ENCODE measurements around the gene FAM81A.
"Not testable (repeated sequence)": the region's sequence is repeated elsewhere in the genome, so short reads cannot be mapped to it uniquely, and the experiment has no call there.

Gene FAM81A

DNA sequence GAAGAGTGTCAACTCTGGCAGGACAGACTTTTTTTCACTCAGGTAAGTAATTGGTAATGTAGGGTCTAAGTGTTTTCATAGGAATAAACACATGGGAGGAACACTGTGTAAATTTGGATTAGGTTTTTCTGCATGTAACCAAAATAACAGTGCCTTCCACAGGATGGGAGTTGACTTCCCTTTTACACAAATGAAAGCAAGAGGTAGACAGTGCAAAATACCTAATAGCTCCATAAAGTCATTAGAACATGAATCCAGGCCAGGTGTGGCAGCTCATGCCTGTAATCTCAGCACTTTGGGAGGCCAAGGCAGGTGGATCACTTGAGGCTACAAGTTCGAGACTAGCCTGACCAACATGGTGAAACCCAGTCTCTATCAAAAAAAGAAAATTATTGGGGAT, 39.8 kb upstream of the FAM81A start:
- TF ChIP-seq, protein P1, sequence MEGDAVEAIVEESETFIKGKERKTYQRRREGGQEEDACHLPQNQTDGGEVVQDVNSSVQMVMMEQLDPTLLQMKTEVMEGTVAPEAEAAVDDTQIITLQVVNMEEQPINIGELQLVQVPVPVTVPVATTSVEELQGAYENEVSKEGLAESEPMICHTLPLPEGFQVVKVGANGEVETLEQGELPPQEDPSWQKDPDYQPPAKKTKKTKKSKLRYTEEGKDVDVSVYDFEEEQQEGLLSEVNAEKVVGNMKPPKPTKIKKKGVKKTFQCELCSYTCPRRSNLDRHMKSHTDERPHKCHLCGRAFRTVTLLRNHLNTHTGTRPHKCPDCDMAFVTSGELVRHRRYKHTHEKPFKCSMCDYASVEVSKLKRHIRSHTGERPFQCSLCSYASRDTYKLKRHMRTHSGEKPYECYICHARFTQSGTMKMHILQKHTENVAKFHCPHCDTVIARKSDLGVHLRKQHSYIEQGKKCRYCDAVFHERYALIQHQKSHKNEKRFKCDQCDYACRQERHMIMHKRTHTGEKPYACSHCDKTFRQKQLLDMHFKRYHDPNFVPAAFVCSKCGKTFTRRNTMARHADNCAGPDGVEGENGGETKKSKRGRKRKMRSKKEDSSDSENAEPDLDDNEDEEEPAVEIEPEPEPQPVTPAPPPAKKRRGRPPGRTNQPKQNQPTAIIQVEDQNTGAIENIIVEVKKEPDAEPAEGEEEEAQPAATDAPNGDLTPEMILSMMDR (IDR thresholded peaks at IDR 0.05; ENCODE audit: low read depth, low read length): no peak
- no peak for DNase-seq (ENCODE audit: low read depth, low spot score)
- no peak overlapping the region for H3K4me3 ChIP-seq (ENCODE audit: low read depth, low read length)
- in situ Hi-C loops (cut with HindIII; ENCODE audit: low sequenced_read_pairs): no loop called here

DNA sequence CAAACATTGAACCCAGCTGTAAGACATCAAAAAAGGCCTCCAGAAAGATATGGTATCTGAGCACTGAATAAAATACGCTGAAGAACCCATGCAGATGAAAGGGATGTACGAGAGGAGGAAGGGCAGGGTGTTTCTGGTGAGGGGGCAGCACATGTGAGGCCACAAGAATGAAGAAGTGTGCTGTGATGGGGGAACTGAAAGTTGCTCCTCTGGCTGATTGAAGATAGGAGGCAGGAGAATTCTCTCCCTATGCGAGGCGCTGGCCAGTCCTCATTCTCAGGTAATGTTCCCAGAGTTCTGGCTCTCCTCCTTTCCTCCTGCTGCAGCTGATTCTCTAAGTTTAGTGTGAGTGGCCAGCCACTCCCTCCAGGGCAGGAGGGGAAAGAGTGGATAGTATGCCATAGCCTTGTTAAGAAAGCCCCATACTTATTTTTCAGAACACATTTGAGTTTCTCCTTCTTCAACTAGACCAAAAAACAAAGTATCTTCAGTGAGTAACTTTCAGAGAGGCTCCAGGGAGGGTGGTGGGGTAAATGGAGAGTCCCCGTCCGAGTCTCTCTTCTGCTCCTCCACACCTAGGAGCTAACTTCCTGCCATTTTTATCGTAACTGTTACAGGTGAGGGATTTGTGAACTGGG, 38.4 kb upstream of the FAM81A start:
- in situ Hi-C loops (cut with HindIII; ENCODE audit: low sequenced_read_pairs): no loop called here
- H3K4me3 ChIP-seq (ENCODE audit: low read depth, low read length): no peak overlapping the region
- no peak for DNase-seq (ENCODE audit: low read depth, low spot score)
- TF ChIP-seq, protein P1 (IDR thresholded peaks at IDR 0.05; ENCODE audit: low read depth, low read length): no peak

DNA sequence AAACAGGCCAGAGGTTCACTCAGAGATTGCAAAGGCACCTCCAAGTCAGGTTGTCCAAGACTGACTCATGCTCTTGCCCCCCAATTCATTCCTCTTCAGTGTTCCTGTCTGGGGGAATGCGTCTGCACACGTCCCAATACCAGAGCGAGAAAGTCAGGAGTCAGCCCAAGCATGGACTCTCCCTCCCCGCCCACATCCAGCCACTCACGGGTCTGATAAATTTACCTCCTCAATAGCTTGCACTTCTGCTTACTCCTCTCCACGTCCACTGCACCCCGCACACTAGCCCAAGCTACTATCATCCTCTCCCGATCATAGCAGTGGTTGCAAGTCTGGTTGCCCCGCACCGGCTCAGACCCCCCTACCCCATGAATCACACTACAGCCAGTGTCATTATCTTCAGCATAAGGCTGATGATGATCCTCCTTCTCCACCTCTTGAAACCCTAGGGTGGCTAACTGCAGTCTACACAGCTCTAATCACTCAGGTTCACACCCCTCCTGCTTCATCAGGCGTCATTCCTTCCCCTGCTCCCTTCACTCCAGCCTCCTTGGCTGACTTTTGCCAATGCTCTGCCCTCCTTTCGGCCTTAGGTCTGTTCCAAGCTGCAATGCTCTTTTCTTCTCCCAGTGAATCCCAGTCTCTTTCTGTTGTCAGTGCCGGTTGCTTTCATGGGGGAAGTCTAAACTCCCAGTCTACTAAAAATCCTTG, 37.7 kb upstream of the FAM81A start:
- TF ChIP-seq, protein P1 (IDR thresholded peaks at IDR 0.05; ENCODE audit: low read depth, low read length): no peak
- in situ Hi-C loops (cut with HindIII; ENCODE audit: low sequenced_read_pairs): no loop called here
- no peak overlapping the region for H3K4me3 ChIP-seq (ENCODE audit: low read depth, low read length)
- no peak for DNase-seq (ENCODE audit: low read depth, low spot score)

DNA sequence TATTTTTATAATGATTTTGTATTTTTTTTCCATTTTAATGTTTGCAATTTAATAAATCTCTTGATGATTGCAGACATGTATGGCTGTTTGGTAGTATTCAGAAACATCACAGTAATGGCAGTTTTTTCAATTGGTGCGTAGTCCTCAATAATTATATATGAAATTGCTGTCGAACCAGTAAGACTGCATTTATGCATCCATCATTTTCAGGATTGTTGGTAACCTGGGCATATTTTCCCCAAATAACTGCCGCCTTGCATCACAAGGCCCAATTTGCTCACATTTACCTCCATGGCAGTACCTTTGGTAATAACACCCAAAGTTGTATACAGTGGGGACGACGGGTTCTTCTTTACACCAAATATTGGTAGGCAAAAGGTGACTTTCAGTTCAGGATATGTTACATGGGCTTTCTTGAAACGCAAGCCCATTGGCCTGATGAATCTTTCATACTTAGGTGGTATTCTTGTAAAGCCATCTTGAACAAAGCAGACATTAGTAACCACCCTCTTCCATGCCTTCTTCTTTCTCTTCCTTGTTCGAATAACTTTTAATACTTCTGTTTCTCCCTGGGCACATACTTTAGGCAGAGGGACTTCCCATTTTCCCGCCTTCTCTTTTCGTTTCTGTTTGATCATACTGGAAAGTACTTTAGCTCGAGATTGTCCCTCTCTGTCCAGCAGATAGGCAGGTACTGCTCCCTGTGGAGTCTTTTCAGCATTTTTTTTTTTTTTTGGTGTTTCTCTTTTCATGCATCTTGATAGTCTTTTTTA, 36.7 kb upstream of the FAM81A start:
- DNase-seq (ENCODE audit: low read depth, low spot score); H3K4me3 ChIP-seq (ENCODE audit: low read depth, low read length); in situ Hi-C loops (cut with HindIII; ENCODE audit: low sequenced_read_pairs): not testable (repeated sequence)

DNA sequence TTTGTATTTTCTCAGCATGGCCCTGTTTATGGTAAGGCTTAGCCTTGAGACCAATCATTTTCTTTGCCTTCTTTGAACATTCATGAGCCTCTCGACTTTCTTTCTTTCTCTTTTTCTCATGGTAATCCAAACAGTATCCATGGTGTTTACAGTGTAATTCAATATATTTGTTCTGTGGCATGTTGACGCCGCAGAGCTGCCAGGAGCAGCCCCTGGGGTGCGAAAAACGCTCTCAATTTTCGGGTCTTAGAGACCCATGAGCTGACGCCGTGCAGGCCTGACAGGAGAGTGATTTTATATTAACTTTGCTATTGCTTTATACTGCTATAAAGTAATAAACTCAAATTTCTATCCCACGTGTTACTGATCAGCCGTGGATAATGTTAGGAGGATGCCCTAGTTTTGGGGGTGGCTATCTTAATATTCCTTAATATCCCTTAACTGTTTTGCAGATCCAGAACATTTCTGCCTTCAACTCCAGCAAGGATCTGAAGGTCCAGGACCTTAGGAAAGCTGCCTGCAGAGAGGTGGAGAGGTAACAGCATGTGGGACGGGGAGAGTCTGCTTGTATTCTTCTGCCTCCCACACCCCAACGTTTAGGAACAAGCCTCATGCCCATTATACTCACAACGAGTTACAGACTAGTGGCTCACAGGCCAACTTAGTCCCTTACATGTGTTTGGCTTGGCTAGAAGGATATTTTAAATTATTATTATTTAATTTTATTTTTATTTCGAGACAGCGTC, 36.0 kb upstream of the FAM81A start:
- no peak overlapping the region for H3K4me3 ChIP-seq (ENCODE audit: low read depth, low read length)
- TF ChIP-seq, protein P1 (IDR thresholded peaks at IDR 0.05; ENCODE audit: low read depth, low read length): no peak
- in situ Hi-C loops (cut with HindIII; ENCODE audit: low sequenced_read_pairs): no loop called here
- no peak for DNase-seq (ENCODE audit: low read depth, low spot score)

DNA sequence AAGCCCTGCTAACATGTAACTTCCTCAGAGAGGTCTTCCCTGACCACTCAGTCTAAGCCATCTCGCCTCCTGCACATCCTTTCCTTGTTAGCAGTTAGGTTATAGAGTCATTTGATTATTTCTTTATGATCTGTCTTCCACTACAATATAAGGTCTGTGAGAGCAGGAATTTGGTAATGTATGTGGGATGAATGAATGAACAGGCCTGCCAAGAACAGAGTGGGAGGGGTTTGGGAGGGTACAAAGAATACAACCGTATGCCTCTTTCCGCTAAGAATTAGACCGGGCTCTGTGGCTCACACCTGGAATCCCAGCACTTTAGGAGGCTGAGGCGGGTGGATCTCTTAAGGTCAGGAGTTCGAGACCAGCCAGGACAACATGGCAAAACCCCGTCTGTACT, 32.9 kb upstream of the FAM81A start:
- H3K4me3 ChIP-seq (ENCODE audit: low read depth, low read length): no peak overlapping the region
- in situ Hi-C loops (cut with HindIII; ENCODE audit: low sequenced_read_pairs): no loop called here
- DNase-seq (ENCODE audit: low read depth, low spot score): no peak
- TF ChIP-seq, protein P1 (IDR thresholded peaks at IDR 0.05; ENCODE audit: low read depth, low read length): no peak
